Inflammatory macrophage (primary cell): ENCODE measurements around the gene GDPD1.
A peak's percentile ranks its signal among the peaks of the same experiment; 100 is the strongest.
"Not testable (repeated sequence)": the region's sequence is repeated elsewhere in the genome, so short reads cannot be mapped to it uniquely, and the experiment has no call there.

Source experiments
- DNase-seq, 2 donors: peaks; one replicate each; pipeline ENCODE4 v3.0.0-alpha.2; 2020 to 2022
- total RNA-seq, 18 experiments: gene quantifications; one replicate each; lab custom pipeline; 2026; ENCODE audit warnings: mixed read lengths in 6 of 18, inconsistent platforms in 2 of 18; lab: John Stamatoyannopoulos, UW

GDPD1 gene
- total RNA-seq, result 0.16 to 2.2 (median 1.2) reads per million in 18 experiments

DNA sequence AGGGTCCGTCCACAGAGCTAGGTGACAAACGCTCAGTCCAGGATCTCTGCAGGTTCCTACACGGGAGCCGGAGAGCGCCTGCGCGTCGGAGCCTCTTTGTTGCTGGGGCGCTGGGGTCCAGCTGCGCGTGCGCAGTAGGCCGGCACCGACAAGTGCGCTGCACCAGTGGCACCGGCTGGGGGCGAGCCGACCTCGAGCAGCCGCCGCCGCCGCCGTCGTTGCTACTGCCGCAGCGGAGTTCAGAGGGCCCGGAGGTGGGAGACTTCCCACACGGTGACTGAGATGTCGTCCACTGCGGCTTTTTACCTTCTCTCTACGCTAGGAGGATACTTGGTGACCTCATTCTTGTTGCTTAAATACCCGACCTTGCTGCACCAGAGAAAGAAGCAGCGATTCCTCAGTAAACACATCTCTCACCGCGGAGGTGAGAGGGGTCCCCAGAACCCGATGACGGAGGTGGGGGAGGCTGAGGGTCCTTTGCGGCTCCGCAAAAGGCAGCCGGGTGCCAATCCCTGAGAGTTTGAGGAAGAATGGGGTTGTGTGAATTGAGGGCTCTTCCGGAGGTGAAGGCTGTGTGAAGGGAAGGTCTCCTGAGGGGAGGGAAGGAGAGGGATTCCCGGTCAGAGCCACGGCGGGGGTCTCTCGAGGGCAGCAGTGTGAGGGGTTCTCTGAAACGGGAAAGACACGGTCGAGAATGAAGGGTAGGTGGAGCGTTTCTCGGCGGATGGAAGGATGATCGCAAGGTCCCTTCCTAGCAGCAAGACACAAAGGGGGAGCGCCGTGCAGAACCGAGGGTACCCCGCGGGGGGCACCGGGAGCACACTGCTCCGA lies at the start of gene GDPD1:
Gene GDPD1, plus strand, starts transcription at position 184 of the 831 bp plus-strand sequence. Its CDS starts 99 bp downstream, at position 283.
- DNase-seq, result peak; percentile 94 to 96

DNA sequence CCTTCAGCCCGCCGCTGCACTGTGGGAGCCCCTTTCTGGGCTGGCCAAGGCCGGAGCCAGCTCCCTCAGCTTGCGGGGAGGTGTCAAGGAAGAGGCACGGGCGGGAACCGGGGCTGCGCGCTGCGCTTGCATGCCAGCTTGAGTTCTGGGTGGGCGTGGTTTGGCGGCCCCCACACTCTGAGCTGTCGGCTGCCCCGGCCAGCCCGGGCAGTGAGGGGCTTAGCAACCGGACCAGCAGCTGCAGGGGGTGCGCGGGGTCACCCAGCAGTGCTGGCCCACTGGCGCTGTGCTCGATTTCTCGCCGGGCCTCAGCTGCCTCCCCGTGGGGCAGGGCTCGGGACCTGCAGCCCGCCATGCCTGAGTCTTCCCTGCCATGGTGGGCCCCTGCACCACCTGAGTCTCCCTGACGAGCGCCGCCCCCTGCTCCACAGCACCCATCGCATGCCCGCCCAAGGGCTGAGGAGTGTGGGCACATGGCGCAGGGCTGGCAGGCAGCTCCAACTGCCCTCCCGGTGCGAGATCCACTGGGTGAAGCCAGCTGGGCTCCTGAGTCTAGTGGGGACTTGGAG lies 47.8 kb upstream of the GDPD1 start:
- DNase-seq, result no peak

DNA sequence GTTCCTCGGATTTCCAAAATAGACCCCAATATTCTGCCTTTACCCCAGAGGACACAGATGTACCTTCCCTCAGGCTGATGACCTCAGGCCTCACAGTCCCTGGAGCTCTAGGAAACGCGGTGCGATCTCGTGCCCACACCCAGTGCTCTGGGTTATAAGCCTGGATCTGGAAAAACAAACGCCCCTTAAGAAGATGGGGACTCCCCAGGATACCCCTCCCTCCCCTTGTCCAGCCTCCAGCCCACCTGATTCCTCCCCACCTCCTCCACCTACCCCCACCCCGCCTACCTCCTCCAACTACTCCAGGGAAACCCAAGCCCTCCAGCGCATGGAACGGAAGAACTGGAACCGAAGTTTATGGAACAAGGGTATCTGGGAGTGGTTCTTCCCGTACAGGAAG lies 45.6 kb upstream of the GDPD1 start:
- no peak for DNase-seq

DNA sequence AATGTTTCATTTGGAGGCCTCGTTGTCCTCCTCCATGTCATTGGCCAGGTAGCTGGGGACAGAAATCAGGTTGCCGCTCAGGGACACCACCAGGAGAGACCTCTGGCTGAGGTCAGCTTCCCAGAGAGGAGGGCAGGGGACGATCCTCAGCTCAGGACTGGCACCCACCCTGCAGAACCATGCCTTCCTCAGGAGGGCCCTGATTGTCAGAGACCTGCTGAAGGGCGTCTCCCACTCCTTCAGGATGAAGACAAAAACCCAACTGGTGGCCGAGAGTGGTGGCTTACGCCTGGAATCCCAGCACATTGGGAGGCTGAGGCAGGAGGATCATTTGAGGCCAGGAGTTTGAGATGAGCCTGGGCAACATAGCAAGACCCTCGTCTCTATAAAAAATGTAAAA lies 45.2 kb upstream of the GDPD1 start:
- no peak for DNase-seq

DNA sequence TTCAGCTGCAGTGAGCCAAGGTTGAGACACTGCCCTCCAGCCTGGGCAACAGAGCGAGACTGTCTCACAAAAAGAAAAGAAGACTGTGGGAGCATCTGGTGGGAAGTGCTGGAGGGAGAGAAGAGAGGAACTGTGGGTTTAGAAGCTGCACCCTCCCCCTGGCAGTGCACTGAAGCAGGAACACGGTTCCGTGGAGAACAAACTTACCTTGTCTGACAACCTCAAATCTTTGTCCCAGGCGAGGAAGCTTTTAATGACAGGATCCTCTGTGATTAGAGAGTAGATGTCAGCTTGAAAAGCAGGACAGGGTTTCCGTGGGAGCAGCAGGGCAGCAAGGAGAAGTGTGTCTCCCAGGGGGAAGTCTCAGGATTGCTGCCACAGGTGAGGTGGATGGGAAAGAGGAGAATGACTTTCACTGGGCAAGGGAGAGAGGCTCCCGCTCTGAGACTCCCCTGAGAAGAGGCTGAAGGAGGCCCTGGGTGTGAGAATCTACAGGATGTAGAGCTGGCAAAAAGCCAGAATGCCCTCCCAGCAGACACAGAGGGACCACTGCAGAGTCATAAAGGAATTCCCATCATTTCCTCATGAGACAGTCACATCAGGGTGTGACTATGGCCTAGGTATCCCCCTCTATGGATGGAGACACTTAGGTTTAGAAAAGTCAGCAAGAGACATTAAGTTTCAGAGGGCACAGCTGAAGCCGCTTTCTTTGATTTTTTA lies 41.9 kb upstream of the GDPD1 start:
- DNase-seq, result no peak

DNA sequence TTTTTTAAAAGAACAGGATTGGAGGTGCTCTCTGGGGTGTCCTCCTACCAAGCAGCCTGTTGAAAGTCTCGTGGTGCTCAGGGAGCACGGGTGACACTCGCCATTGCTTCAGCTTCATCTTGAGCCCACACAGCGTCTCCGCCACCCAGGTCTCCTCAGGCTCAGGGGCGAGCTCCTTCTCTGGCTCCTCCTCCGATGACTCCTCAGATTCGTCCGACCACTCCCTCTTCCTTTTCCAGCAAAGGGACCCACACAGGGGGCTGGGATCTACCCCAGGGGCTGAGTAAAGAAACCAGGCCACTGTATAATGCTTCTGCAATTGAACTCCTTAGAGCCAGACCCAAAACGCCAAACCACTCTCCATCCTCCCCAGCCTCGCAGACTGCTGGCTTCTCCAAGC lies 40.7 kb upstream of the GDPD1 start:
- not testable (repeated sequence) for DNase-seq

DNA sequence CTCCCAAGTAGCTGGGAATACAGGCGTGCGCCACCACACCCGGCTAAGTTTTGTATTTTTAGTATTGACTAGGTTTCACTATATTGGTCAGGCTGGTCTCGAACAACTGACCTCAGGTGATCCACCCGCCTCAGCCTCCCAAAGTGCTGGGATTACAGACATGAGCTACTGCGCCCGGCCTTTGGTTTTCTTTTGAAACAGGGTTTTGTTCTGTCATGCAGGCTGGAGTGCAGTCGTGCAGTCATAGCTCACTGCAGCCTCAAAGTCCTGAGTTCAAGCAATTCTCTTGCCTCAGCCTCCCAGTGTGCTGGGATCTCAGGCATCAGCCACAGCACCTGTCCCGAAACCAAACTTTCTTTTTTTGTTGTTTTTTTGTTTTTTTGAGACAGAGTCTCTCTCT lies 39.7 kb upstream of the GDPD1 start:
- DNase-seq, result no peak

DNA sequence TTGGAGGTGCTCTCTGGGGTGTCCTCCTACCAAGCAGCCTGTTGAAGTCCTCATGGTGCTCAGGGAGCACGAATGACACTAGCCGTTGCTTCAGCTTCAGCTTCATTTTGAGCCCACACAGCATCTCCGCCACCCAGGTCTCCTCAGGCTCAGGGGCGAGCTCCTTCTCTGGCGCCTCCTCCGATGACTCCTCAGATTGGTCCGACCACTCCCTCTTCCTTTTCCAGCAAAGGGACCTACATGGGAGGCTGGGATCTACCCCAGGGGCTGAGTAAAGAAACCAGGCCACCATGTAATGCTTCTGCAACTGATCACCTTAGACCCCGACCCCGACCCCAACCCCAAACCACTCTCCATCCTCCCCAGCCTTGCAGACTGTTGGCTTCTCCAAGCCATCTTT lies 38.8 kb upstream of the GDPD1 start:
- DNase-seq, result no peak

DNA sequence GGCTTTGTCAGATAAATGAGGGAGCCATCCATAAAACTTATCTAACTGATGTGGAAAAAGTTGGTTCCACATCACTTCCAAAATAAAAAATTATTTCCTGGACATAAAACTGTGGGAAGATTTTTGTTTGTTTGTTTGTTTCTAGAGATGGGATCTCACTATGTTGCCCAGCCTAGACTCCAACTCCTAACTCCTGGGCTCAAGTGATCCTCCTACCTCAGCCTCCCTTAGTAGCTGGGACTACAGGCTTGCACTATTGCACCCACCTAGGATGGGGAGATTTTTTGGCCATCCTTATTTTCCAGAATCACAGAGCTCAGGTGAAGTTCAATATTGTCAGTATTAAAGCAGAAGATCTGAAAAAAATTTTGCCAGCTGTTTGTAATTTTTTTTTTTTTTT lies 34.3 kb upstream of the GDPD1 start:
- no peak for DNase-seq

DNA sequence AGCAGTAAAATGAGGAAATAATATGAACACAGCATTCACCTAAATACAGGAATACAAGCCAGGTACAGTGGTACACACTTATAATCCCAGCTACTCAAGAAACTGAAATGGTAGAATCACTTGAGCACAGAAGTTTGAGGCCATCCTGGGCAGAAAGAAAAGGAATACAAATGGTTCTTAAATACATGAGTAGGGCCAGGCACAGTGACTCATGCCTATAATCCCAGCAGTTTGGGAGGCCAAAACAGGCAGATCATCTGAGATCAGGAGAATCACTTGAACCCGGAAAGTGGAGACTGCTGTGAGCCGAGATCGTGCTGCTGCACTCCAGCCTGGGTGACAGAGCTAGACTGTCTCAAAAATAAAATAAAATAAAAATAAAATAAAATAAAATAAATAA lies 33.5 kb upstream of the GDPD1 start:
- DNase-seq, result no peak

DNA sequence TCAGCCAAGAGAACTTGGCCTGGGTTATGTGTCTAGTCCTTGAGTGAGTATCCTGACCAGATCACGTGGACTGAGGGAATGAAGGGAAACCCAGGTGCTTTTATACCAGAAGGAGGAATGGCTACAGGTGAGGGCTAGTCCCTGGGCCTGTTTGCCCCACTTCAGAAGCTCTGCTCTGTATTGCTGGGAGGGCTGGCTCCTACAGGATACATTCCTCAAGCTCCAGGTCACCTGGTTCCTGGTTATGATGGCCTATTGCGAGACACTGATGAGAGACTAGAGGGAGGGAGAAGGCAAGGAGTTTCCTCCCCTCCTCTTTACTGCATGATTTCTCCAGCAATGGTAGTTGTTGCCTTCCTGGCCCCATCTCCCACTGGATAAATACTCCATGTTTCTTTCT lies 29.5 kb upstream of the GDPD1 start:
- no peak for DNase-seq

DNA sequence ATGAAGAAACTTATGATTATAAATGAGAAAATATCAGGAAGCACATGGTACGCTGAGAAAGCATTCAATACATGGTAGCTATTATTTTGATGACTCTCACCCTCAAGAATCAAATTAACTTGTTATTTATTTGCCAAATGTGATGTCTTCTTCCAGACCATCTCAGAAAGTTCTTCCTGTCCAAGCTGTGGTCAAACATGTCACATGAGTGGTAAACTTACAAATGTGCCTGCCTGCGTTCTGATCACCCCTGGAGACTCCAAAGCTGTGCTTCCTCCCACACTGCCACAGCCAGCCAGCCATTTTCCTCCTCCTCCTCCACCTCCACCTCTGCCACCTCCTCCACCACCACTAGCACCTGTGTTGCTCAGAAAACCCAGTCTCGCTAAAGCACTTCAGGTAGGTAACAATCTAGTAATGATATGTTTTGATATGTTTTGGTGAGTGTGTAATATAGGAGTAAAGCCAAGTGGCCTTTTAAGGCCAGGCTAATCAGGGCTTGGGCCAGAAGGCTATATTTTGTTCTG lies 26.9 kb upstream of the GDPD1 start:
- no peak for DNase-seq

DNA sequence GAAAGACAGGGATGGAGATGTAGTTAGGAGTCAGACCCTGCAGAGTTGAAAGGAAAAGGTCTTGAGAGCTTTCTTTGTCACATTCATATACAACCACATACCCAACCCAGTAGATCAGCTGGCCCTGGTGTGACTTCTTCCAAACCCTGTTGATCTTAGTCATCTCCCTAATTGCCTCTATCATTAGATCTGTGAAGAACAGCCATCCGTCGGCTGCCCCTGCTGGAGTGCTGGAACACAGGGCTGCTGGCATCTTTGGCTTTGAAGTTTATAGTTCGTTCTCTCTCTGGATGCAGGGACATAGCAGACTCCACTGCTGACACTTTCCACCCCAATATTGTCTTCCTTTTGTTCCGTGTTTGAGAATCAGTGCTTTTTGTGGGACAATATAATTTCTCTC lies 20.9 kb upstream of the GDPD1 start:
- no peak for DNase-seq

DNA sequence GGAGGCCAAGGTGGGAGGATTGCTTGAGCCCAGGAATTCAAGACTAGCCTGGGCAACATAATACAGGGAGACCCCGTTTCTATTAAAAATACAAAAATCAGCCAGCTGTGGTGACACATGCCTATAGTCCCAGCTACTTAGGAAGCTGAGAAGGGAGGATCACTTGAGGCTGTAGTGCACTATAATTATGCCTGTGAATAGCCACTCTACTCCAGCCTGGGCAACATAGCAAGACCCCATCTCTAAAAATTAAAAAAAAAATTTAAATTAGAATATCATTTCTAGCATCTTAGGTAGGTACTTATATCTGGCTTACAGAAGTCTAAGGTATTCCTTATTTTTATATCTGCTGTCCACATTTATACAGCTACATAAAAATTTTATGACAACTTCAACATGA lies 18.0 kb upstream of the GDPD1 start:
- no peak for DNase-seq

DNA sequence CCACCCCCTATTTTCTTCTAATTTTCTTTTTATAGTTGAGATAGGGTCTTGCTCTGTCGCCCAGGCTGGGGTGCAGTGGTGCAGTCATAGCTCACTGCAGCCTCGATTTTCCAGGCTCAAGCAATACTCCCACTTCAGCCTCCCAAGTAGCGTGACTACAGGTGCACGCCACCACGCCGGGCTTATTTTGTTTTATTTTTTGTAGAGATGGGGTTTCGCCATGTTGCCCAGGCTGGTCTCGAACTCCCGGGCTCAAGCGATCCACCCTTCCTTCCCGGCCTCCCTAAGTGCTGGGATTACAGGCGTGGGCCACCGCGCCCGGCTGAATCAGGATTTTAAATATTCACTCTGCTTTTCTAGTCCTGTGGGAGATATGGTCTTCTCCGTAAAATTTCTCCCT lies 941 bp upstream of the GDPD1 start:
- DNase-seq, result no peak

DNA sequence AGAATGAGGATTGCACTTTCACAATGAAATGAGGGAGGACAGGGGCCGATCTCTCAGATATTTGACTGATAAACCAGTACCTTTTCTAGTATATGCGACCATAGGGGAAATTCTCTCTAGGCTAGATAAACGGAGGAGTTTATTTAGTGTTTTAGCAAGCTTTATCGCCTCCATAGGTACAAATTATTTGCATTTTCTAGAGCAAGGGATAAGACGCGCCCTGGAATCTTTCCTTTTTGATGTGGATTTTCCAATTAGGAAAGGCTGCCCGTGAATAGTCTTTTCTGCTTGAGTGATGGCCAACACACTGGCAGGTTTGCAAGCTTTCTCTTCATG lies 351 bp upstream of the GDPD1 start:
- no peak for DNase-seq

DNA sequence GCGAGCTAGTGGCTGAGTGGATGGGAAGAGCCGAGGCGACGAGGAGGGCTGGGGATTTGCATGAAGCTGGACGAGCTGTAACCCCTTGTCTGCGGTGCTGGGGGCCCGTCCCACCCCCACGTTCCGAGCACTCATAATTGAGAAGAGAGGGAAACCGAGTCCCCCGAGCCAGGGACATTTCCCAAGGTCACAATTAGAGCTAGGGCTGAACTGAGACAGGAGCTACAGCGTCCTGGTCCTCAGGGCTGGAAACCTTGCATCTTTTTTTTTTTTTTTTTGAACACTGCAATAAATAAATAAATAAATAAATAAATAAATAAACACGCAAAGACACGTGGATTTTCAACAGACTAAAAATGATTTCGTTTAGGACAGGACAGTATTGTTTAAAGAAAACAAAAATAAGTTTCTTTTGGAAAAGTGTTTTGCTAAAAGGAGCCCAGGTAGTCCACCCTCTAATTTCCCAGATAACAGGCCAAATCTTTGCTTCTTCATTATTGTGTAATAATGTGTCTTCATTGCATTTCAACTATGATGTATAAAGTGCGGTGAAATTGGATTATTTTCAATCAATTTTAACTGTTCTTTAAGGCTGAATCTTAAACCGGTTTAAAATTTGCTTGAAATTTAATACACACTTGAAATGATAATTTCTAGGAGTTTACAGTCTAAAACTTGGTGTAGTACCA lies 992 bp downstream of the GDPD1 start:
- DNase-seq, result no peak

DNA sequence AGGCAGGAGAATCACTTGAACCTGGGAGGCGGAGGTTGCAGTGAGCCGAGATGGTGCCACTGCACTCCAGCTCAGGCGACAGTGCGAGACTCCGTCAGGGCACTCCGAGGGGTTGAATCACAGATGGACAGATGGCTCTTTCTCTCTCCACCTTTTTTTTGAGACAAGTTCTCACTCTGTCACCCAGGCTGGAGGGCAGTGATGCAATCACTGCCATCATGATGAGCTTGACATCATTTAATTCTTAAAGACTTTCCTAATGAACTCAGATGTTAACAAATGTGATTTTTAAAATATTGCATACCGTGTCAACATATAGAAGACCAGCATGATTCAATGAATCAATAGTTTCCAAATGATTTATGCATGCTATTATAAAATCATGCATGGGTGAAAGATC lies 3.5 kb downstream of the GDPD1 start:
- no peak for DNase-seq

DNA sequence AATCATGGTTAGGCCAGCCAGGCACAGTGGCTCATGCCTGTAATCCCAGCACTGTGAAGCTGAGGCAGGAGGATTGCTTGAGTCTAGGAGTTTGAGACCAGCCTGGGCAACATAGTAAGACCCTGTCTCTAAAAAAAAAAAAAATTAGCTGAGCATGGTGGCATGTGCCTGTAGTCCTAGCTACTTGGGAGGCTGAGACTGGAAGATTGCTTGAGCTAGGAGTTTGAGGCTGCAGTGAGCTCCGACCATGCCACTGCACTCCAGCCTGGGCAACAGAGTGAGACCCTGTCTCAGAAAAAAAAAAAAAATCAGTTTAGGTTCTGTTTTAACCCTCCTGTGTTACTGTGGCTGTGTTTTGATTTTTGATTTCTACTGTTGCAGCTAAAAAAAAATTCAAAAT lies 8.3 kb downstream of the GDPD1 start:
- not testable (repeated sequence) for DNase-seq

DNA sequence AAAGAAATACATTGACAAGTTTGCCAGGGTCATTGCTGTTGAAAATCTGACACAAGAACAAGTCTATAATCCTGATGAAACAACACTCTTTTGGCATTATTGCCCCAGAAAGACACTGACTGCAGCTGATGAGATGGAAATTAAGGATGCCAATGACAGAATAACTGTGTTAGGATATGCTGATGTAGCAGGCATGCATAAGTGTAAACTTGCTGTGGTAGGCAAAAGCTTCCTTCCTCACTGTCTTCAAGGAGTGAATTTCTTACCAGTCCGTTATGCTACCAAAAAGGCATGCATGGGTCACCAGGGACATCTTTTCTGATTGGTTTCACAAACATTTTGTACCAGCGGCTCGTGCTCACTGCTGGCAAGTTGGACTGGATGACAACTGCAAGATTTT lies 10.5 kb downstream of the GDPD1 start:
- DNase-seq, result no peak

DNA sequence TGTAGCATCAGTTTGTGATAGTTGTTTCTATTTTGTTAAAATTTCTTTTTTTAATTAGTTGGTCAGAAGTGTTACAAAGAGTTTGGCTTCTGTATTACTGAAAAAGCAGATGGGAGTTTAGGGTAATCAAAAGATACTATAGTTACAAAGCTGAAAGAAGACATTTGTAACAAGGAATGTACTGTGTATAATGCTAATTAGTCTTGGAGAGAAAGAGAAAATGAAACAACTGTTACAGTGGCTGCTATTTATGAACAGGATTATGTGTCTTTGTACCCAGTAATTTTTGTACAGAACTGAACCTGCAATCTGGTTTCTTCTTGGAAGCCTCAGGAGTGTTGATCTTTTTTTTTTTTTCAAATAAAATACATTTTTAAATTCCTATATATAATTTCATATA lies 14.3 kb downstream of the GDPD1 start:
- no peak for DNase-seq

DNA sequence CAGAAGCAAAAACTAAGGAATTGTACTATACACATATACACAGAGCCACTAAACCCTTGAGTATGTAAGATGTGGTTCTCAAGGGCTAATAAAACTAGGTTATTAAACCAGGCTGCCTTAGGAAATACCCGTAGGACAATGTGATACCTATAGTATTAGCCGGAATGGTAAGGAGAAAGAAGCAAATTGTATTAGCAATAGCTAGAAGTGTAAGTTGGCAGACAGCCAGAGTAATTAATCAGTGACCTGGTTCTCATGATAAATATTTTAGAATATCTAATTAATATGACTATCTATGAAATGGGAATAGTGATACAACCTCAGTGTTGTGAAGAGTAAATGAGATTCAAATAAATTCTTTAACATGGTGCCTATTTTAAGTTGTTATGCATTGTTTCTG lies 18.6 kb downstream of the GDPD1 start:
- no peak for DNase-seq

DNA sequence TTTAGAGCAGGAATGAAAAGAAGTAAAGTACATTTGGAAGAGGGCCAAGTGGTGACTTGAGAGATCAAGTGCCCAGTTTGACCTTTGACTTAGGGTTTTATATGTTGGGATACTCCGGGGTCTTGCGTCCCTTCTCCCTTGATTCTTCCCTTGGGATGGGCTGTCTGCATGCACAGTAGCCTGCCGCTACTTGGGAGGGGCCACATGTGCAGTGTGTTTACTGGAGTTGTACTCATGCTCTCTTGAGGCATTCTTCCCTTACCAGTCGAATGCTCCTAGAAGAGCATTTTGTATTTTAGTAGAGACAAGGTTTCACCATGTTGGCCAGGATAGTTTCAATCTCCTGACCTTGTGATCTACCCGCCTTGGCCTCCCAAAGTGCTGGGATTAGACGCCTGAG lies 23.8 kb downstream of the GDPD1 start:
- DNase-seq, result no peak
